Adrenal gland (tissue), 5 donors: ENCODE results near the gene DHCR24.

Experiments used
- CTCF ChIP-seq, 6 experiments: fragments of 450-650 bp in 4 of 6; fragments of 200-600 bp in 2 of 6; sonication (generic) in 1 of 6; IDR thresholded peaks; 1 replicate in 5 of 6; 2 replicates in 1 of 6; pipeline versions ENCODE4 v1.5.1 to v1.8.0; 2016 to 2021; ENCODE audit warnings: antibody characterized with exemption in 6 of 6, mild to moderate bottlenecking in 2 of 6, moderate library complexity in 1 of 6
- POLR2A ChIP-seq, 2 donors: fragments of 450-650 bp; IDR thresholded peaks; one replicate each; pipeline ENCODE4 v1.6.1; 2017; ENCODE audit warnings: antibody characterized with exemption in 2 of 2, mild to moderate bottlenecking in 2 of 2, moderate library complexity in 1 of 2
- donor health status: DM: no; HTN: no; CAD: no.

GRCh38 chr1:54851936-54852524 lies 35.0 kb downstream of the DHCR24 start:
- TF ChIP-seq CTCF (IDR thresholded peaks at IDR 0.05) (no peak), POLR2A (IDR thresholded peaks at IDR 0.05) (no peak)
